GOT3 (cell line): Measurements from ENCODE around the gene CSMD2.

Source experiments
- DNase-seq: peaks from one replicate; lab custom pipeline; 2025; ENCODE audit warnings: mixed read lengths; lab: John Stamatoyannopoulos, UW

The CSMD2 gene

DNA sequence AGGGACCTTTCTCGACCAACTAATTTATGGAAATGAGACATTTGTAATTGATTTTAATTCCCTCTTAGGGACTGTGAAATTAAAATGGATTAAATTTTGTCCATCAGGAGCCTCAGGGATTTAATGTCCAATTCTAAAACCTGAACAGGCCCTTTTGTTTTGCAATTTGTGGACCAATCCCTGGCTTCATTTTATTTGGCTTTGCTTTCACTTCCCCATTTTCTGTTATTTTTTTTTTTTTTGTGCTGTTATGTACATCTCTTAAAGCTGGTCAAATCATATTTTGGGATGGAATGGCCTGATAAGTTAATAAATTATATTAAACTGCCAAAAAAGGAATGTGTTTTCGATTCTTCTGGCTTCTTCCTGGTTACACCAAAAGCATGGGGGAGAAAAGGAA, 663.7 kb downstream of the CSMD2 start:
- no peak for DNase-seq

DNA sequence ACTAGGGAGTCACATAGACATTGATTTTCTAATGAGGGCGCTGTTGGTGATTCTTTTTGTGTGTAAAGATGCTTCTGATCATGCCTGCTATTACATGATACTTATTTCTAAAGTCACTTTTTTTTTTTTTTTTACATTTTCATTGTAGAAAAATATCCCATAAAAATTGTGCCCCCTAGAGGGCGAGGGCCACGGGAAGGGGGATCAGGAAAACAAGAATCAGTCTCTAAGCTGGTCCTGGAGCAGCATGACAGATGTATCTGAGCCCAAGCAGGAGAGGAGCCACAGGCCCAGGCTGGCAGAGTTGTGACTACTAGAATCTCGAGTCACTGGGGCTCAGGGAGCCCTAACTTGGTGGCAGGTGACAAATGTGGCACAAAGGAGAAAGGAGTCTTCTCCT, 664.5 kb downstream of the CSMD2 start:
- no peak for DNase-seq

- DNase-seq: no peak
These were observed 667.6 kb downstream of the CSMD2 start for GRCh38 chr1:33497410-33497809.

GRCh38 chr1:33494929-33495328, 670.1 kb downstream of the CSMD2 start:
- DNase-seq: no peak

- no peak for DNase-seq
These were observed 676.4 kb downstream of the CSMD2 start for GRCh38 chr1:33488624-33489023.

GRCh38 chr1:33482412-33482811, 682.6 kb downstream of the CSMD2 start:
- no peak for DNase-seq

GRCh38 chr1:33477451-33477850, 687.6 kb downstream of the CSMD2 start:
- no peak for DNase-seq

DNA sequence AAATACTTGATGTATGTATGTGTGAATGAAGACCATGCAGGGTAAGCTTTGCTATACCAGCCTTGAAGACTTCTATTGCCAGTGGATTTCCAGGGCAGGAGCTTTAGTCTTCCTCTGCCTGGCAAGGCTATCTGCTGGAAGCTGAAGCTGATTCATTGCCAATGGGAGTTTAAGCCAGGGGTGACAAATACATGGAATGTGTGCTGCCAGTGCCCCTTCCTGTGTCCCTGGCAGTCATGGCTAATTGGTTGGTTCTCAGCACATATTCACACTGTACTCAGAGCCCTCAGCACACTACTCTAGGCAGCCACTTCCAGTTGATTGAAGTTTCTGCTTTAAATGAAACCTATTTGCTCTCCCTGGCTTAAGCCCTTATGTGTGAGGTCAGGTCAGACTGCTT, 691.1 kb downstream of the CSMD2 start:
- no peak for DNase-seq

DNA sequence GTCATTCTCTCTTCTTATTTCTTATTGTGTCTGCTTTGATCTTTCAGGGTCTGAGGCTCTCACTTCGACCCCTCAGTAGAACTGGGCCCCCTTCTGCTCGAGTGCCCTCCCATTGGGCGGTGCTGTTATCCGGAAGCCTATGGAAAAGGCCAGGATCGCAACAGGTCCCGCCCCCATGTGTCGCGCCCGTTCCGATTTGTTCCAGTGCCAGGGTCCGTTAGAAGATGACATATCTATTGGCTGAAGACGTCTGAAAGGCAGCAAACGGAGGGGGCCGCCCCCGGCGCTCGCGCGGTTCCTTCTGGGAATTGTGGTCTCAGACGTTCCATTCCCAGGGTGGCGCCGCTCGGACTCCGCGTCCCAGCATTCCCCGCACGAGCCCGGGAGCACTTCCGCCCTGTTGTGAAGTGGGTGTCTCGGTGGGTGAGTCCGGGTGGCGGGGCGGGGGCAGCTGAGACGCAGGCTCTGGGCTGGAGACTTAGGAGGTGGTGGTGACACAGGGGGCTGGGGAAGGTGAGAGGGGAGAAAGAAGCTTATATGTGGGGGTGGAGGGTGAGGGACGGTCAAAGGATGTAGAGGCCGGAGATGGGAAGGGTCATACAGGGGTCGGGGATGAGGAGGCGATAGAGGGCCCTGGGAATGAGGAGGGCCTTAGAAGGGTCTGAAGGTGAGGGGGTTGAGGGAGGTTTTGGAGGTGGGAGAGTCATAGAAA, 692.6 kb downstream of the CSMD2 start, which contains the start of gene ZSCAN20:
TSS of gene ZSCAN20 (plus strand) at position 377 of the 712 bp plus-strand sequence. CDS start 6,644 bp downstream, outside the sequence.
- DNase-seq: peak; percentile 96

DNA sequence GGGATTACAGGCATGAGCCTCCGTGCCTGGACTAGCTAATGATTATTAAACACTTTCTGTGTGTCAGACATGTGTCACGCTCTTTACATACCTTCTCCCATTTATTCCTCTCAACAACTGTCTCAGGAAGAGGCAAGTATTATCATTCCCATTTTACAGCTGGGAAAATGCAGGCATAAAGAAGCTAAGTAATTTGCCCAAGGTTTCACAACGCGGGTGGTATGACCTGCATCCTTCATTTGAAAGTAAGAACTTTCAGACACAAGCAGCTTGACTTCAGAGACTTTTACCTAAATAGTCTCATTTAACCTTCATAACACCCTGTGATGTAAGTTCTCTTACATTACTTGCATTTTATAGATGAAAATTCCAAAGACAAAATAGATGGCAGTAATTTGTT, 693.6 kb downstream of the CSMD2 start:
- no peak for DNase-seq

DNA sequence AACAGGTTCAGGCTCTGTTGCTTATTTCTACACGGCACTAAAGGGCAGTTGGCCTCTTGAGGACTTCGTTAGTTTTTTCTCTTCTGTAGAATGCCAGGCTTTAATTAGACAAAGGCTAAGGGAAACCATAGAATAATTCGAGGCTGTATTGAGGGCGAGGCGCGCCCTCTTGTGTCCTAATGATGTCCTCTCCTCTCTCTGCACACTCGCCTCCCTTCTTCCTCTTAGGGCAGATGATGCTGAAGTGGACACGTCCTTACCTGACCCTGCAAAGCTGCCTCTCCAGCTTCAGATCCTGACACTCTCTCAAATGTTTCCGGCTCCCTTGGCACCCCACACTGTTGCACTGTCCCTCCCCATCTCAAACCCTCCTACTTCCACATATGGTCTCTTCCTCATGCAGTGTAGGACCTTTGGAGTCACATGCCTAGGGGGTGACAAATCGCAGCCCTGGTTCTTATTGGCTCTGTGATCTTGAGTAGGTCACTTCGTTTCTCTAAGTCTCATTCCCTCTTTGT, 694.5 kb downstream of the CSMD2 start:
- no peak for DNase-seq

GRCh38 chr1:33469691-33470090, 695.3 kb downstream of the CSMD2 start:
- no peak for DNase-seq

GRCh38 chr1:33468967-33469366, 696.1 kb downstream of the CSMD2 start:
- DNase-seq: no peak

DNA sequence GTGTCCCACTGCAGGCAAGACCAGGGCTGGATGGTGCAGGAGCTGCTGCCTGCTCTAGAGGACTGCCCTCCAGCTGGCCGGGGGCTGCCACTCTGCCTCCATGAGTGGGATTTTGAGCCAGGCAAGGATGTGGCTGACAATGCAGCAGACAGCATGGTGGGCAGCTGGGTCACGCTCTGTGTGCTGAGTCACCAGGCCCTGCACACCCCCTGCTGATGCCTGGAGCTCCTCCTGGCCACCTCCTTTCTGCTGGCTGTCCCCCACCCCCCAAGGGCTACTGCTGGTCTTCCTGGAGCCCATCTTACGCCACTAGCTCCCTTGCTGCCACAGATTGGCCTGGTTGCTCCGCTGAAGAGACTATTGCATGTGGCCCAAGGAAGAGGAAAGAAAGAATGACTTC, 696.5 kb downstream of the CSMD2 start:
- no peak for DNase-seq

GRCh38 chr1:33468011-33468410, 697.0 kb downstream of the CSMD2 start:
- DNase-seq: no peak

GRCh38 chr1:33466159-33466558, 698.9 kb downstream of the CSMD2 start:
- no peak for DNase-seq

DNA sequence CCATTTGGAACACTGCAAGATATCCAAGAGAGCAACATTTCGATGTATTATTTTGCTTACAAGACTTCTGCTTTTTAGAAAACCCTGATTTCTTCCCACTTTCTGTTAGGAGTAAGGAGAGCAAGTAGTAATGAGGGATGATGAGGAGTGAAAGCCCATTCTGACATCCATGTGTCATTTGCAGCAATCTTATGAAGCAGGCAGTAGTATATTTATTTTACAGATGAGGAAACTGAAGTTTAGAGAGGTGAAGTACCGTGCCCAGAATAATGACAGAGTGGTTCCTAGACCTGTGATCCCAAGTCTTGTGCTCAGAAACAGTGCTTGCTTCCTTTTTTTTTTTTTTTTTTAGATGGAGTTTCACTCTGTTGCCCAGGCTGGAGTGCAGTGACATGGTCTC, 699.7 kb downstream of the CSMD2 start:
- no peak for DNase-seq

DNA sequence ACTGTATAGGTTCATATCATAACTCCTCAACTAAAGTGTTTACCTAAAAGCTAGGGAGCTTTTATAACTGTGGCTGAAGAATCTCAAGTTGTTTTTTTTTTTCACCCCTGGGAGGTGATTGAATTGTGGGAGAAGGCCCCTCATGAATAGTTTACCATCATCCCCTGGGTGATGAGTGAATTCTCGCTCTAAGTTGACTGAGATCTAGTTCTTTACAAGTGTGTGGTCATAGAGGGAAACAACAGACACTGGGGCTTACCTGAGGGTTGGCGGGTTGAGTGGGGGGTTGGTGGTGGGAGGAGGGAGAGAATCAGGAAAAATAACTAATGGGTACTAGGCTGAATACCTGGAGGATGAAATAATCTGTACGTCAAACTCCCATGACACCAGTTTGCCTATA, 700.5 kb downstream of the CSMD2 start:
- DNase-seq: no peak
